Motor neuron (in vitro differentiated cells): ENCODE data around the gene RBM17. TPM values are rescaled to one million over a fixed set of nuclear protein-coding genes. Genes with fewer than 3 reads are reported as not detected.
A peak's percentile ranks its signal among the peaks of the same experiment; 100 is the strongest.
"Not testable (repeated sequence)": the region's sequence is repeated elsewhere in the genome, so short reads cannot be mapped to it uniquely, and the experiment has no call there.

Experiments used
- ATAC-seq, 8 experiments: fragments of 200-7000 bp; cut with Tn5 transposase; replicated peaks in 6 of 8; 2 replicates each; pipeline ENCODE4 v1.8.0; 2021; ENCODE audit warnings: mild to moderate bottlenecking in 8 of 8, moderate library complexity in 8 of 8
- H3K27ac ChIP-seq, 2 donors: fragments of 250-450 bp; sonication (Bioruptor Pico); 2 replicates each; pipeline ENCODE4 v1.9.0; 2021; ENCODE audit warnings: antibody characterized with exemption in 2 of 2, mild to moderate bottlenecking in 2 of 2, moderate library complexity in 1 of 2
- H3K4me1 ChIP-seq, 2 donors: fragments of 250-450 bp; sonication (Bioruptor Pico); replicated peaks in 1 of 2; 2 replicates each; pipeline ENCODE4 v1.6.1; 2021; ENCODE audit warnings: antibody characterized with exemption in 2 of 2, mild to moderate bottlenecking in 2 of 2, moderate library complexity in 1 of 2
- H3K4me3 ChIP-seq, 5 donors: fragments of 250-450 bp; sonication (Bioruptor Pico); 2 replicates each; pipeline ENCODE4 v1.9.0; 2021; ENCODE audit warnings: antibody characterized with exemption in 5 of 5, mild to moderate bottlenecking in 5 of 5, moderate library complexity in 4 of 5
- WGBS, 10 experiments: fragments of 450-650 bp; shearing (Covaris generic); methylation state at CpG; one replicate each; pipeline ENCODE4 v1.0.0; 2022; 5-methylcytosine and 5-hydroxymethylcytosine counted together
- in situ Hi-C, 9 experiments: fragments of 400-800 bp; cut with MboI; loops; one replicate each; pipeline ENCODE4 v1.15.0; 2021; ENCODE audit warnings: low sequenced_read_pairs in 9 of 9, low pct_unique_long_range_greater_than_20kb in 2 of 9; ENCODE audit not compliant: unreplicated experiment in 9 of 9
- total RNA-seq, 8 experiments: library from RNA; unstranded; fragments of 300-600 nt; gene quantifications; 2 replicates each; pipeline versions ENCODE4 v1.2.3 to v1.2.4, GENCODE V29; 2022

Gene RBM17
- total RNA-seq, 8 experiments from 2014 or later = 29.2 to 128 (median 50.7) TPM

- WGBS, 10 experiments = 53 to 100% (median 85%) methylated on average over 1 to 5 of the region's 6 CpGs; no CpG with 5 or more reads in 3 of the 10 experiments
- ATAC-seq = peak in 3 of 8 experiments; percentile 8 to 31 (median 19)
- Histone ChIP-seq H3K4me1 (peaks cover 10 to 23% of the 10 kb centered on the region in 2 donors), H3K4me3 (no peak overlapping the region), H3K27ac (no peak overlapping the region)
- in situ Hi-C loops = no loop called here
Measured at GRCh38 chr10:6148908-6149307, 60.1 kb downstream of the RBM17 start.

- in situ Hi-C loops = no loop called here
- no peak overlapping the region for H3K27ac ChIP-seq
- 30 to 76% (median 55%) methylated on average over 1 to 12 of the region's 22 CpGs; no CpG with 5 or more reads in 4 of the 10 experiments for WGBS, 10 experiments
- ATAC-seq = peak; percentile 65 to 95 (median 87)
- H3K4me3 ChIP-seq = no peak overlapping the region
- H3K4me1 ChIP-seq = peaks cover 3 to 14% of the 10 kb centered on the region in 2 donors
Measured at GRCh38 chr10:6151087-6151977, 62.5 kb downstream of the RBM17 start.

- Histone ChIP-seq H3K4me3 (no peak overlapping the region), H3K27ac (no peak overlapping the region), H3K4me1 (peaks cover 0 to 8% of the 10 kb centered on the region in 2 donors)
- in situ Hi-C loops = no loop called here
- no peak for ATAC-seq
- WGBS, 10 experiments = 81 to 100% (median 97%) methylated on average over 1 to 5 of the region's 7 CpGs; no CpG with 5 or more reads in 2 of the 10 experiments
Measured at GRCh38 chr10:6153845-6154244, 65.0 kb downstream of the RBM17 start.

- in situ Hi-C loops = no loop called here
- Histone ChIP-seq H3K4me1 (peaks cover 0 to 8% of the 10 kb centered on the region in 2 donors), H3K27ac (no peak overlapping the region), H3K4me3 (no peak overlapping the region)
- peak in 1 of 8 experiments; percentile 15 for ATAC-seq
- 86 to 100% (median 90%) methylated on average over 1 to 4 of the region's 14 CpGs; no CpG with 5 or more reads in 7 of the 10 experiments for WGBS, 10 experiments
Measured at GRCh38 chr10:6154566-6154965, 65.7 kb downstream of the RBM17 start.

- no peak for ATAC-seq
- Histone ChIP-seq H3K4me1 (peaks cover 14 to 15% of the 10 kb centered on the region in 2 donors), H3K4me3 (no peak overlapping the region), H3K27ac (no peak overlapping the region)
- in situ Hi-C loops = no loop called here
- whole genome bisulfite sequencing, 10 experiments = 91 to 100% (median 100%) methylated on average over 2 to 6 of the region's 7 CpGs; no CpG with 5 or more reads in 1 of the 10 experiments
Measured at GRCh38 chr10:6158276-6158675, 69.4 kb downstream of the RBM17 start.

GRCh38 chr10:6161921-6162320 is 73.1 kb downstream of the RBM17 start:
- H3K4me3 ChIP-seq = no peak overlapping the region
- in situ Hi-C loops = no loop called here
- 25 to 100% (median 71%) methylated on average over 1 to 3 of the region's 3 CpGs; no CpG with 5 or more reads in 2 of the 10 experiments for WGBS, 10 experiments
- no peak overlapping the region for H3K27ac ChIP-seq
- ATAC-seq = no peak
- H3K4me1 ChIP-seq = peaks cover 38 to 42% of the 10 kb centered on the region in 2 donors

GRCh38 chr10:6162589-6163356 is 73.9 kb downstream of the RBM17 start:
- WGBS, 10 experiments = 18 to 88% (median 60%) methylated on average over 4 to 12 of the region's 12 CpGs
- Histone ChIP-seq H3K4me1 (peaks cover 38 to 46% of the 10 kb centered on the region in 2 donors), H3K27ac (peak overlapping the region; percentile 55 to 98), H3K4me3 (peak overlapping the region in 1 of 5 donors; percentile 47)
- in situ Hi-C loops = no loop called here
- ATAC-seq = no peak

GRCh38 chr10:6163364-6164270 is 74.8 kb downstream of the RBM17 start:
- peak; percentile 94 to 98 (median 96) for ATAC-seq
- H3K4me1 ChIP-seq = peaks cover 38 to 46% of the 10 kb centered on the region in 2 donors
- WGBS, 10 experiments = 0 to 20% (median 4%) methylated on average over 3 to 29 of the region's 91 CpGs; no CpG with 5 or more reads in 6 of the 10 experiments
- H3K4me3 ChIP-seq = peak overlapping the region; percentile 44 to 60 (median 50)
- peak overlapping the region; percentile 96 to 98 for H3K27ac ChIP-seq
- in situ Hi-C loops = no loop called here

- ATAC-seq = no peak
- Histone ChIP-seq H3K4me1 (peaks cover 38 to 46% of the 10 kb centered on the region in 2 donors), H3K27ac (peak overlapping the region; percentile 96 to 98), H3K4me3 (peak overlapping the region; percentile 44 to 60 (median 50))
- WGBS, 10 experiments = 0 to 39% (median 25%) methylated on average over 2 to 7 of the region's 16 CpGs; no CpG with 5 or more reads in 3 of the 10 experiments
- in situ Hi-C loops = no loop called here
Measured at GRCh38 chr10:6164271-6165095, 75.6 kb downstream of the RBM17 start.

- peak overlapping the region in 3 of 5 donors; percentile 47 to 58 (median 50) for H3K4me3 ChIP-seq
- 33 to 92% (median 67%) methylated on average over 1 to 6 of the region's 6 CpGs; no CpG with 5 or more reads in 1 of the 10 experiments for WGBS, 10 experiments
- H3K4me1 ChIP-seq = peaks cover 38 to 46% of the 10 kb centered on the region in 2 donors
- H3K27ac ChIP-seq = peak overlapping the region; percentile 30 to 96
- in situ Hi-C loops = no loop called here
- no peak for ATAC-seq
Measured at GRCh38 chr10:6165221-6165725, 76.4 kb downstream of the RBM17 start.

GRCh38 chr10:6165933-6166332 is 77.1 kb downstream of the RBM17 start:
- WGBS, 10 experiments = 53 to 100% (median 95%) methylated on average over 3 to 10 of the region's 15 CpGs; no CpG with 5 or more reads in 1 of the 10 experiments
- peak overlapping the region in 1 of 2 donors; percentile 47 for H3K27ac ChIP-seq
- H3K4me3 ChIP-seq, in situ Hi-C loops, ATAC-seq: not testable (repeated sequence)
- peaks cover 38 to 46% of the 10 kb centered on the region in 2 donors for H3K4me1 ChIP-seq
